Activated CD4-positive, alpha-beta T cell treated with anti-CD3 and anti-CD28 coated beads, Interleukin-2, amount 50 U/mL, for 1 hour (primary cell): ENCODE data around the gene GRAMD1A.
A peak's percentile ranks its signal among the peaks of the same experiment; 100 is the strongest.
"Not testable (repeated sequence)": the region's sequence is repeated elsewhere in the genome, so short reads cannot be mapped to it uniquely, and the experiment has no call there.

Experiments used
- DNase-seq: peaks from one replicate; pipeline ENCODE4 v3.0.0-alpha.2; 2020

GRAMD1A gene

DNA sequence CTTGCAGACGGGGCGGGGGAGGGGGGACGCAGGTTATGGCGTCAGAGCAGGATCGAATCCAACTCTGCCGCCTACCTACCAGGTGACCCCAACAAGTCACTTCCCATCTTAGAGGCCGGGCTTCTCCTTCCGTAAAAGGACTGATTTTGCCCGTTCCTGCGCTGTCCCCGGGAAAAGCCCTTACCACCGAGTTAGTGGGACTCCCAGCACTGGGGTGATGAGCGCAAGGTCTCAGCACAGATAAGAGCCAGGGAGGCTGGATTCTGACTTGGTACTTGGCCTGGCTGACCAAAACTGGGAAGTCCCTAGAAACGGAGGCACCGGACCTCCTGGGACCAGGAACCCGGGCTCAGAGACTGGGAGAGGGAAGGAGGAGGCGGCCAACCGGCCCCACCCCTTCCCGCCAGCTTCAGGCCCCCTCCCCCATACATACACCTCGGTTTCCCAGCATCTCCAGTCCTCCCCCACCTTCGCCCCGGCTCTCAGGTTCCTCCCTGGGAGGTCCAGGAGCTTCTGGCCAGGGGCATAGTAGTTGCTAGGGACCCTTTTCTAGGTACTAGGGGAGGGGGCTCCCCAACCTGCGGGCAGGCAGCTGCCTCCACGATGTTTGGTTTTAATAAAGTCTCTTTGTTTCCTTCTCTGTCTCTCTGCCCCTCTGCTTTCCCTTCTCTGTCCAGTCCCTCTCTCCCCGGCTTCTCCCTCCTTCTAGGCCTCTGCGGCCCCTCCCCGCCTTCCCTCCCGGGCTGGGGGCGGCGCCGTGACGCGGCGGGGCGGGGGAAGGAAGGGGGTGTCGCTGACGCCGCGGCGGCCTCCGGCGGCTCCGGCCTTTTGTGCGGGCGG is at the start of gene GRAMD1A:
Gene GRAMD1A, plus strand, starts transcription at position 826 of the 840 bp plus-strand sequence. CDS start 156 bp downstream, outside the sequence.
- peak; percentile 67 for DNase-seq

DNA sequence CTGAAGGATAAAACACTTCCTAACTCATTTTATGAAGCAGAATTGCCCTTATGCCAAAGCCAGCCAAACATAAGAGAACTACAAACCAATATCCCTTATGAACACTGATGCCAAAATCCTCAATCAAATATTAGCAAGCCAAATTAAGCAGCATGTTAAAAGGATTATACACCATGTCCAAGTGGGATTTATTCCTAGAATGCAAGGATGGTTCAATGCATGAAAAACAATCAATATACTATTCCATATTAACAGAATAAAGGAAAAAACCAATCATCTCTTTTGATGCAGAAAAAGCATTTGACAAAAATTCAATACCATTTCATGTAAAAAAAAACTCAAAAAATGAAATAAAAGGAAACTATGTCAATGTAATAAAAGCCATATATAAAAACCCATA is 47.0 kb upstream of the GRAMD1A start:
- DNase-seq: no peak

DNA sequence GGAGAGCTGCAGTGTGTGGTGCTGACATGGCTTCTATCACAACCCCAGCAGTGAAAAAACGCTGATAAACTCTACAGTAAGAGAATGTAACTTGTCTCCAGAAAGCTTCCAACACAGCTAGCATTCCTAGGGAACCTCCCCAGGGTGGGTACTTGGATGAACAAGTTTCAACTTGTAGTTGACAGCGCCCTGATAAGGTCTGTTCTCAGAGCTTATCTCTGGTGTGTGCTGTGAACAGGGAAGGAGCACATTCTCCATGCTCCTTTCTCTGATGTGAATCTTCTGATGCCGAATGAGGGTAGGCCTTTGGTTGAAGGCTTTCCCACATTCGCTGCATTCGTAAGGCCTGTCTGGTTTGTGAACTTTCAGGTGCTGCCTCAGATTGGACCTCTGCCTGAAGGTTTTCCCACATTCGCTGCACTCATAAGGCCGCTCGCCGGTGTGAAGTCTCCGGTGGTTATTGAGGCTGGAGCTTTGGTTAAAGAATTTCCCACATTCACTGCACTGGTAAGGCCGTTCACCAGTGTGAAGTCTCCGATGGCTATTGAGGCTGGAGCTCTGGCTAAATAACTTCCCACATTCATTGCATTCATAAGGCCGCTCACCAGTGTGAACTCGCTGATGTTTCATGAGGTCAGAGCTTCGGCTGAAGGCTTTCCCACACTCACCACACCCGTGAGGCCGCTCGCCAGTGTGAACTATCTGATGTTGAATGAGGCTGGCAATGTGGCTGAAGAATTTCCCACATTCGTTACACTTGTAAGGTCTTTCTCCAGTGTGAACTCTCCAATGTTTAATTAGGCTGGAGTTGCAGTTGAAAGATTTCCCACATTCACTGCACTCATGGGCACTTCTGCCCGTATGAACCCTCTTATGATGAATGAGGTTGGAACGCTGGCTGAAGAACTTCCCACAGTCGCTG is 42.0 kb upstream of the GRAMD1A start:
- DNase-seq: no peak

DNA sequence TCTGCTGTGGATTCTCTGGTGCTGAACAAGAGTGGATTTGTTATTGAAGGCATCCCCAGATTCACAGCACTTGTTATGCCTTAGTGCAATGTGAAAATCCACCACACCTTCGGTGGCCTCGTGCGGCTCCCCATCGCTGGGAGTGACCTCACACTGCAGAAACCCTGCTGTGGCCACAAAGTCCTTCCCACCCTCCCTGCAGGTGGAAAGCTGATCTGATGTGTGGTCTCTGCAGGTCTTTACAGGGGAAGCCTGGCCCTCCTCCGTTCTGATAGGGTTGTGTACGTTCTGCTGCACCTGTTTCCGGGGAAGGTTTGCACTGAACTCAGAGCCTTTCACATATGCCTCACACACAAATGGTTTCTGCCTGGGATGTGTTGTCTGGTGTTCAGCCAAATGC is 41.1 kb upstream of the GRAMD1A start:
- no peak for DNase-seq

DNA sequence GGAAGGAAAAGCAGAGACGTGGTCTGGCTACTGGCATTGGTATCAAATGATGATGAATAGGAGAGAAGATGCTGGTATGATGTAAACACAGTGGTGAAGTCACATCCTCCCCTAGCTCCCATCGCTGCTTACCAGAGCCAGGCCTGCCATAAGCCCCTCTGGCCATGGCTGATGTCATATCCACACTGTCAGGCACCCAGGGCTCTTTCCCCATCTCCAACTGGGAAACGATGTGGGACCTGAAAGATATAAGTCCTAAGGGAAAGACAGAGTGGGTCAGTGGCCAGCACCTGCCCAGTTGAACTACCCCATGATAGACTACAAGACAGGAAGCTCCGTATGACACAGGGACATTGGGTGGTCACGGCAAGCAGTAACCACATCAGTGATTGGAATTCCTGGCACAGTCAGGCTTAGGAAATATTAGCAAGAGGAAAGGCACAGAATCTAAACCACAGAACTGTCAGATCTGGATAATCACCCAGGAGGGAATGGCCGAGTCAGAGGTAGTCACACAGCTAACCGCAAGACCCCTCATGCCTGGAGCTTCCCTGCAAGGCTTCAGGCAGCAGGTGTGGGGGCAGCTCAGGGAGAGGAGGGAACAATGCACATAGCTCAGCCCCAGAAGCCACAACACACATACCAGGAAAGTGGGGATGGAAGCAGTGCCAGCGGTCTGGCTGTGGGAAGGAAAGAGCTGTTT is 39.9 kb upstream of the GRAMD1A start:
- no peak for DNase-seq

DNA sequence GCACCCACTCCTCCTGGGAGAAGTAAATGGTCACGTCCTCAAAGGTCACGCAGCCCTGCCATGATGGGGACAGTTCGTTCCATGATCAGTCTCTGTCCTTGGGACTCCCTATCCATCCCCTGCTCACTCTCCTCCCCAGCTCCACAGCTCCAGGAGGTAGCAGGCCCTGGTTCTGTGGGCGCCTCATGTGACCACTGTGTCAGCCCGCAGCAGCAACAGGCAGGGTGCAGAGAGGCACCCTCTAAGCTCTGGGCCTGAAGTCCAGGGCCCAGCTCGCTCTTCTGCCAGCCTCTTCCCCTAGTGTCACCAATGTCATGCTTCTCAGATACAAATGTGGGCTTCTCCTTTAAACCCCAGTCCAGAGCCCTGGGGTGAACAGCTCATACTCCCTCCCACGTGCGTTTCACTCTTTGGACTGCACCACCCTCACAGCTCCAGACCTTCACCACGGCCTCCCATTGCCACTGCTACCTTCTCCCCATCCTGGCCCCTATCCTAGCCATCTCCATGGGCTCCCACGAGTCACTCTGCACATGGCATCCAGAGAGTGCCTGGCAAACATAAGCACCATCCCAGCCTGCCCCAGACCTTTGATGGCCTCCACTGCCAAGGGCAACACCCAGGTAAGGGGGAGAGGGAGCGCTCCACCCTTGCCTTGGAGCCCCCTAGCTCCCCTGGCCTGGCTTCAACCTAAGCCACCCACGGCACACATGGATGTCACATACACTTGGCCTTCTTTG is 39.0 kb upstream of the GRAMD1A start:
- no peak for DNase-seq

DNA sequence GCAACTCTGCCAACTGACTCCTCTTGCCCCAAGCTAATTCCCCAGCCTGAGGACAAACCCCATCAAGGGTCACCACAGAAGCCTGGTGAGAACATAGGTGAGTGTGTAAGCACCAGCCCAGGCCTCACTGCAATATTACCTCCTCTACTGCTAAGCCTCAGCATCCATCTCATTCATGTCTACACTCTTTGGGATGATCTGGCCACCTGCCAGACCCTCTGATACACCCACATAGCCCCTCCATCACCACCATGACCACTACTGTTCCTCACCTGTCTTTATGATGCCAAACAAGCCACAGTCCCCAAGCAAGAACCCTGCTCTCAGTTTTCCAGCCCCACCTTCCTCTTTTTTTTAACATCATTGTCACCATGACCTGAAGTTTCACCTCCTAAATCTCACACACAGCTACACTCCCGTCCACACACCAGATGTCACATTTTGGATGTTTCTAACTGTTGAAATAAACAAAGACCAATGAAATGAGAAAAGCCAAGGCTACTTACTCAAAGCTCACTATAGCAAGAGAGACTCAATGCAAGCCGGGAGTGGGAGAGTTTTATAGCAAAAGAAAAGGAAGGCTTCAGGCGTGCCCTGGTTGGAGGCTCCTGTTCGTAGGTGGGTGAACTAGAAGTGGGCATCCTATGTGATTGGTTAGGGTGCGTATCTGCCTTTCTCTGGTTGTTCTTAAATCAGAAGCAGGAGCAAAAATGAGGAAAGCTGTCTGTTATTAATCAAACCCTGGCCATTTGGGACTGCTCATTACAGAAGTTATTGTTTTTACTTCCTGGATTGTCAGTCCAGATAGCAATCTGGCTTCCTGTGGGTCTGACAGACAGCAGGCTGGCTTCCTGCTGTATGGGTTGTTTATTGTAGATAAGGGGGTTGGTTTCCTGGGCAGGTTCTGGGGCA is 38.1 kb upstream of the GRAMD1A start:
- DNase-seq: no peak

DNA sequence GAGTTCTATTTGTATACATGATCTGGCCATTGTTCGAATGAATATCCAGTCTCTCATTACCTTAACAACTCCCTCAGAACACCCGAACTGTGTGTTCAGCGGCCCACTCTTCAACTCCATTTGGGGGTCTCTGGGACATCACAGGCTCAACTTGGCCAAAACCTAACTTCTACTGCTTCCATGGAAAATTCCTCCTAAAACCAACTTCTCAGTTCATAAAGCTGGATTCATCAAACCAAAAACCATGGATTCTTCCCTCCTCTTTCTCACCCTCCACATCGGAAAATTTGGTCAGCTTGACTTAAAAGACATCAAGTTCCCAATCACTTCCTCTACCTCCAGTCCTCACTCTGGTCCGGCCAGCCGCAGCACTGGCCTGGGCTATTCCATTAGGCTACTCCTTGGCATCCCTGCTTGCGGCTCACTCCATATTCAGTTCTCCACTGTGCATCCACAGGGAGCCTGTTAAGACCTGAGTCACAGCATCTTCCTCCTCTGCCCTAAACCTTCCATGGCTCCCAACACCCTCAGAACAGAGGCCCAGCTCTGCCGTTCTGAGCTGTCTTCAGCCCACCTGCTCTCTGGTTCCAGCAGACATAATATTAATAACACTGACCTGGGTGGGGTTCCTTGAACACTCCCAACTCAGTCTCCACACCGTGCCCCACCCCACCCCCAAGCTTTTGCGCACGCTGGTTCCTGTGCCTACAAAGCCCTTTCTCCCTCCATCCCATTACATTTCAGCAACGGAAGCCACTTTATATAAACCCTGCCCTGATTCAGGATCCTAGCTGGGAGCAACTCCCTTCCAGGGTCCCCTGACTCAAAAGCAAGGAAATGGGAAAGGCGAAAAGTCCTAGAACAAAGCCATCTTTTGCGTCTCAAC is 37.2 kb upstream of the GRAMD1A start:
- DNase-seq: no peak

DNA sequence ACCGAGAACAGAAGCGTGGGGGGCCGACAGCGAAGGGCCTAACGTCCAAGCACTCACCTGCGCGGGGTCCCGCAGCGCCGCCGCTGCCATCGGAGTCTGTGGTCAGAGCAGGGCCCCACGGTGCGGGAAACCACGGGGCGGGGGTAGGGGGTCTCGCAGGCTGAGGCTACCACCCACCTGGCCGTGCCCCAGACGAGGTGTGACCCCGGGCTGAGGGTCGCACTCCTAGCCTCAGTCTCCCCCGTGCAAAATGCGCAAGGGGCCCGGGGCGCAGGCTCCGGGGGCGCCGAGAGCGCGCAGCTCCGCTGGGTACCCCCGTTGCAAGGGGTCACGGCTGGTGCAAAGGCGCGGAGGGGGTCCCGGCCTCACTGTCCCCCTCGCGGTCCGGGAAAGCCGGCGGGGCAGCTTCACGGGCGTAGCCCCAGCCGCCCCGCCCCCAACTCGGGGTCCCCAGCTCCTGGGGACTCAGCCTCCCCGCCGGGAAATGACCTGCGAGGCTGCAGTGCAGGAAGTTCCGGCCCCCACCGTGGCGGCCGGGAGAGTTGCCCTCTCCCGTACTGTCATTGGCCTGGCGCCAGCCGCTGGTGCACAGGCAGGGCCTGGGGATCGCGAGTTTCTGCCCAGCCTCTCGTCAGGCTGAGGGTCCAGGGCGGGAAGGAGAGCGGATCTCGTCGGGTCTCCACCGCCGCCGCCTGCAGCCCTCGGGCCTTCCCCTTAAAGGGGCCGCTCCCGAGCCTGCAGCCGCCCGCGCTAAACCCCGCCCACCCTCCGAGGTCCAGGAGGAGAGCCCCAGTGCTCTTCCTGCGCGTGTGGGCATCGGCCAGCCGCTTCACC is 36.3 kb upstream of the GRAMD1A start, which contains the start of gene ZNF792:
Gene ZNF792, minus strand, starts transcription at position 657 of the 834 bp plus-strand sequence. Its CDS starts 567 bp downstream, at position 90.
- DNase-seq: peak; percentile 33

DNA sequence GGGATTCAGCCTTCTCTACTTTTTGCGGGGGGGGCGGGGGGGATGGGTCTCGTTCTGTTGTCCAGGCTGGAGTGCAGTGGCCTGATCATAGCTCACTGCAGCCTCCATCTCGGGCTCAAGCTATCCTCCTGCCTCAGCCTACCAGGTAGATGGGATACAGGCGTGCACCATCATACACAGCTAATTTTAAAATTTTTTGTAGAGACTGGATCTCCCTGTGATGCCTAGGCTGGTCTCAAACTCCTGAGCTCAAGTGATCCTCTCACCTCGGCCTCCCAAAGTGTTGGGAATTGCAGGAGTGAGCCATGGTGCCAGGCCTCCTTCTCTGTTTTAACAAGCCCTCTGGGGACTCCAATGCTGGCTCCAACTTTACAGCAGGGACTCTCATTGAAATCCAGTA is 35.5 kb upstream of the GRAMD1A start:
- DNase-seq: no peak

DNA sequence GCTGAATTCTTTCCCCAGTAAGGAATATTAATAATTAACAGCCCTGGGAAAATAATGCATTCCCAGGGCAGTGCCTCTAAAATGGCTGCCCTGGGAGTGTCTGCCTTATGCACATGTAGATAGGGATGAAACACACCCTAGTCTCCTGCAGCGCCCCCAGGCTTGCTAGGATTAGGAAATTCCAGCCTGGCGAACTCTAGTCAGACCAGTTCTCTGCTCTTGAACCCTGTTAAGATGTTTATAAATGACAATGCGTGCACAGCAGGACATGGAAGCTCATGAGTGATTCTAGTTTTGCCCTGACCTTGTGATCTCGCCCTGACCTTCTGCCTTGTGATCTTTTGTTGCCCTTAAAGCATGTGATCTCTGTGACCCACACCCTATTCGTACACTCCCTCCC is 34.6 kb upstream of the GRAMD1A start:
- DNase-seq: not testable (repeated sequence)

DNA sequence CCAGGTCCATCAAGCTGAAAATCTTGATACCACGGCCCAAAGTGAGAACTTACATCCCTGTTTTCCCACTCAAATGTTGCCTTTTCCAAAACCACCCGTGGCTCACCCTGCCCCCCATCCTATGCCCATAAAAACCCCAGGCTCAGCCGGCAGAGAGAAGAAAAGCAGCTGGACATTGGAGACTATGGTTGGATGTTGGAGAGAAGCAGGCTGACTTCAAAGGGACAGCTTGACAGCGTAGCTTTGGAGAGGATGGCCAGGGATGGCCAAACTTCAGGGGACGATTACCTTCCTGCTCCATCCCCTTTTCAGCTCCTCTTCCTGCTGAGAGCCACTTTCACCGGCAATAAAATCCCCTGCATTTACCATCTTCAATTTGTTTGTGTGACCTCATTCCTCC is 32.6 kb upstream of the GRAMD1A start:
- DNase-seq: no peak

DNA sequence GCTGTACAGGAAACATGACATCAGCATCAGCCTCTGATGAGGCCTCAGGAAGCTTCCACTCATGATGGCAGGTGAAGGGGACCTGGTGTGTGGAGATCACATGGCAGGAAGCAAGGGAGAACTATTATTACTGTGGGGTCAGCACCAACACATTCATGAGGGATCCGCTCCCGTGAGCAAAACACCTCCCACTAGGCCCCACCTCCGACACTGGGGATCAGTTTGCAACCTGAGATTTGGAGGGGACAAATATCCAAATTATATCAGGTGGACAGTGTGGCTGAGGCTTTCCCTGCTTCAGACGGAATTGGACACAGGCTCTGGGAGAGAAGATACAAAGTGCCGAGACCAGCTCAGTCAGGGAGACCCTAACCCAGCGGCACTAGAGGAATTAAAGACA is 30.4 kb upstream of the GRAMD1A start:
- DNase-seq: no peak

DNA sequence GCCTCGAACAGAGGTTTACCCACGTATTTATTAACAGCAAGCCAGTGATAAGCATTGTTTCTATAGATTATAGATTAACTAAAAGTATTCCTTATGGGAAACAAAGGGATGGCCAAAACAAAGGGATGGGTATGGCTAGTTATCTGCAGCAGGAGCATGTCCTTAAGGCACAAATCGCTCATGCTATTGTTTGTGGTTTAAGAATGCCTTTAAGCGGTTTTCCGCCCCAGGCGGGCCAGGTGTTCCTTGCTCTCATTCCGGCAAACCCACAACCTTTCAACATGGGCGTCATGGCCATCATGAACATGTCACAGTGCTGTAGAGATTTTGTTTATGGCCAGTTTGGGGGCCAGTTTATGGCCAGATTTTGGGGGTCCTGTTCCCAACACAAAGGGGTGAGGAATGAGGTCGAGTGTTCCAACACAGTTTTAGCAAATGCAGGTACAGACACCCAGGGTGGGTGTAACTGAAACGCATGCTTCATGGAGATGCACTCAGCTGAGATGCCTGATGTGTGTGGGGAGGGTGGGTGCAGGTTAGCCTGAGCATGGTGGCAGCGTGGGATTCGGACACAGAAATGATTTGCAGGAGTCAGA is 29.8 kb upstream of the GRAMD1A start:
- DNase-seq: not testable (repeated sequence)

DNA sequence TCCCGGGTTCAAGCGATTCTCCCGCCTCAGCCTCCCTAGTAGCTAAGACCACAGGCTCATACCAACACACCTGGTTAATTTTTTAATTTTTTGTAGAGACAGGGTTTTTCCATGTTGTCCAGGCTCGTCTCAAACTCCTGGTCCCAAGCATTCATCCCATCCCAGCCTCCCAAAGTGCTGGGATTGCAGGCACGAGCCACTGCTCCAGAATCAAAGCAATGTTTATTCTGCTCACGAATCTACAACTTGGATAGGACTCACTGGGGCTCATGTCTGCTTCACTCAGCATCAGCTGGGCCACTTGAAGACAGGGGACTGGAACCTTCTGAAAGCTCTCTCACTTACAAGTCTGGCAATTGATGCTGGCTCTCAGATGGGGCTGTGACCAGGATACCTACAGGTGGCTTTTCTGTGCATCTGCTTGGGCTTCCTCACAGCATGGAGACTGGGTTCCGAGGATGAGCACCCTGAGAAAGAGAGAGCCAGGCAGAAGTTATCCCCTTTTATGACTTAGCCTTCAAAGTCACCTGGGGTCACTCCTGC is 27.9 kb upstream of the GRAMD1A start:
- DNase-seq: no peak

DNA sequence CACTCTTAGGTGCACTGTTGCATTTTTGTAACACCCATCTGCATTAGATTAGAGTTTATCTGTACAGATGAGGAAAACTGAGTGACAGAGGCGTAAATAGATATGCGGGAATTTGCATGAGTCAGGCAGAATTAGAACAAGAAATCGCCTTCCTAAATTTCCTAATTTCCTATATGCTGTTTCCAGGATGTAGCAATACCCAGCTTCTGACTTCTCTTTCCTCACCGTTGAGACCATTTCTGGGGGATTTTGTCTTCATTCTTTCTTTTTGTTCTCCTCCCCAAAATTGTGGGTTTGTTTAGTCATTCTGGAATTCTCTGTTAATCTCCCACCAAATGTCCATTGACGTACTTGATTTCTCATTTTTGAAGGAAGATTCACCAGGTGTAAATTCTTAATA is 25.5 kb upstream of the GRAMD1A start:
- no peak for DNase-seq

DNA sequence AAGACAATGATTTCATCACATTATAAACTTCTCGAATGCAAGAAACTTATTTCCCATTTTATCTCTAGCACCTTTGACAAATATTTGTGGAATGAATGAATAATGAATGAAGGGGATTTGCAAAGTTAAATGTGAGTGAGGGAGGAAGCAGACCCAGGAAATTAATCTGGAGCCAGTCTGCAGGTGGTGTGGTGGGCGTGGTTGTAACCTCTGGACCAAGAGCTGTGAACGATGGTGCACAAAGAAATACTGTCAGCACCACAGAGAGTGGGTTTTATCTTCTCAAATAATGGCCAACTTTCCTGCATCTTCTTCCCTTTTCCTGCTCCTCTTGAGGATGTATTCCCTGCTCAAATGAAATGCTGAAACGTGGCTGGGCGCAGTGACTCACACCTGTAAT is 25.1 kb upstream of the GRAMD1A start:
- no peak for DNase-seq

DNA sequence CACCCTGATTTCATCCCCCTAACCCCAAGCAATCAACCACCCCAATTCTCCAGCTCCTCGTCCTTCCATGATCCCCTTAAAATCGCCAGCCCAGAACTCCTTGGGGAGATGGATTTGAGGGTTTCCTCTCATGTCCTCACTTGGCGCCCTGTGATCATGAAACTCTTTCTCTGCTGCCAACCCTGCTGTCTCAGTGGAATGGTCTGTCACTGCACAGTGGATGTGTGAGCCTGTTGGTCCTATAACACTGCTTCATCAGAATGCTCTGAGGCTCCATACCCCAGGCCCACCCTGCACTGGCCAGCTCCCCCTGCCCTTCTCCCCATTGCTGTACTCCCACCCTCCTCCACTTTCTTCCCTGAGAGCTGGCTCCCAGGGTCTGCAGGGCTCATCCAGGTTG is 23.5 kb upstream of the GRAMD1A start:
- DNase-seq: no peak
